Measurements from ENCODE around the gene LRRC27. TPM values are rescaled to one million over a fixed set of nuclear protein-coding genes. Genes with fewer than 3 reads are reported as not detected.
"Not testable (repeated sequence)": the region's sequence is repeated elsewhere in the genome, so short reads cannot be mapped to it uniquely, and the experiment has no call there.

The LRRC27 gene
- 10 to 100 TPM; 19.9 to 32.5 (median 26.5) TPM for polyA plus RNA-seq (ENCODE audit: insufficient read length in 4 of 4)

DNA sequence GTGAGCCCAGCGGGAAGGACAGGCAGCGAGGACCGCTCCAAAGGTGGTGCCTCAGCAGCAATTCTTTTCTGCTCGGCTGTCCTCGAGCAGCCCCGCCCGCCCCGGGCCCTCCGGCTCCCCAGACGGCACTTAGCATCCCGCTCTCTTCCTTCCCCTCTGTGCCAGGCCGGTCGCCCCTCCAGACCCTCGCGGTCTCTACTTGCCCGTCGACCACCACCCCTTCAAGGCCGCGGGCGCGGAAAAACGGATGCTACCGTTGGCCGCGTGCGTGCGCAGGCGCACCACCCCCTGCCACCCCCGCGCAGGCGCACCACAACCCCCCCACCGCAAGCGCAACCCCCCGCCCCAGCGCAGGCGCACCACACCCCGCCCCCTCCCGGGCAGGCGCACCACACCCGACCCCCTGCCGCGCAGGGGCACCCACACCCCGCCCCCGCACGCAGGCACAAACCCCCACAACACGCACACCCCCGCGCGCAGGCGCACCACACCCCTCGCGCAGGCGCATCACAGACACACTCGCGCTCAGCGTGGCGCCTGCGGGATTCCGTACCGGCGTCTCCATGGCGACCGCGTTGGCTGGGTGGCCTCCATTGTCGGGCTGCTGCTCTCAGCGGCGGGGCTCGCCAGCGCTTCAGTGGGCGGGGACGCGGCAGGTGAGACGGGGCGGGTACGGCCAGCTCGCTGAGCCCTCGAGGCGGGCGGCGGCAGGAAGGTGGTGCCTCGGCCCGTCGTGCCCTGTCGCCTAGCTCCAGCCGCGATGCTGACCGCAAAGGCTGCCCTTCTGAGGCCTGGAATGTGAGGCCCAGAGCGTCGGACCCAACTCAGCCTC is at the start of gene LRRC27:
TSS of gene LRRC27 (plus strand) at position 593 of the 832 bp plus-strand sequence. CDS start 1,332 bp downstream, outside the sequence.
- DNase-seq (ENCODE audit: low read depth in 4 of 4, low spot score in 2 of 4), result peak; percentile 79 to 99 (median 94)

DNA sequence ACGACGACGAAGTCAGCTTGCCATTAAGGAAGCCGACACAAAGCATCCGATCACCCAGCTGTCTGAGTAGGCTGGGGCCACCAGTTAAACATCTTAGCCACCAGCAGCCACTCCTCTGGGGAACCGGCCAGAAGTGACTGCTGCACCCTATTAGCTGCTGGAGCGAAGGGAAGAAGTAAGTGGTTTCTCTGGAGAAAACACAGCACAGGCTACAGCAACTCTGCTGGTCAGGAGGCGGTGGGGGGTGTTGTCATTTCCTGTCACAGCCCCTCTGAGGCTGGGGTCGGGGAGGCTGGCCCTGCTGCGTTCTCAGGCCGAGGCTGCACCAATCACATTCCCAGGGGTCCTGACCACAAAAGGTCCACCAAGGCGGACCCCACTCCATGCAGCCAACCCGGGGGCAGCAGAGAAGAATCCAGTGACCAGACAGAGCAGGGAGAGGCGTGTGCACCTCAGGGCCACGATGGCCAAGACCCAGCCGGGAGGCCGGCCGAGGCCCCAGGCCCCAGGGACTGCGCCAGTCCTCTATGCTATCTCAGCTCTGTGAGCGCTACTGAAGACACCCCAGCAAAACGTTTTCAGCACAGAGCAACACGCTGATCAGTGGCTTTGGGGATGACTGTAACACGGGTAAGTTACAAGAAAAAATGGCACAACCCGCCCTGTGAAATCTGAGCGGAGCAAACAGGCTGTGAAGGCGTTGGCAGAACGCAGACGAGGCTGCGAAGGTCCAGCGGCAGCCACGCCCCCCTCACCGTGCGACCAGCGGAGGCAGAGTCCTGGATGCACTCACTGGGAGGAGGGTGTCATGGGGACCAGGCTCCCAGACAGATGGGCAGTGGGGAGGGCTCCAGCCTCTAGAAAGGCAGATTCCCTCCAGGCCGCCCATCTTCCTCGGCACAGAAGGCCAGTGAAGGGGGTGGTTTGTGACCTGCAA is 49.1 kb upstream of the LRRC27 start:
- DNase-seq (ENCODE audit: low read depth in 4 of 4, low spot score in 2 of 4), result no peak

DNA sequence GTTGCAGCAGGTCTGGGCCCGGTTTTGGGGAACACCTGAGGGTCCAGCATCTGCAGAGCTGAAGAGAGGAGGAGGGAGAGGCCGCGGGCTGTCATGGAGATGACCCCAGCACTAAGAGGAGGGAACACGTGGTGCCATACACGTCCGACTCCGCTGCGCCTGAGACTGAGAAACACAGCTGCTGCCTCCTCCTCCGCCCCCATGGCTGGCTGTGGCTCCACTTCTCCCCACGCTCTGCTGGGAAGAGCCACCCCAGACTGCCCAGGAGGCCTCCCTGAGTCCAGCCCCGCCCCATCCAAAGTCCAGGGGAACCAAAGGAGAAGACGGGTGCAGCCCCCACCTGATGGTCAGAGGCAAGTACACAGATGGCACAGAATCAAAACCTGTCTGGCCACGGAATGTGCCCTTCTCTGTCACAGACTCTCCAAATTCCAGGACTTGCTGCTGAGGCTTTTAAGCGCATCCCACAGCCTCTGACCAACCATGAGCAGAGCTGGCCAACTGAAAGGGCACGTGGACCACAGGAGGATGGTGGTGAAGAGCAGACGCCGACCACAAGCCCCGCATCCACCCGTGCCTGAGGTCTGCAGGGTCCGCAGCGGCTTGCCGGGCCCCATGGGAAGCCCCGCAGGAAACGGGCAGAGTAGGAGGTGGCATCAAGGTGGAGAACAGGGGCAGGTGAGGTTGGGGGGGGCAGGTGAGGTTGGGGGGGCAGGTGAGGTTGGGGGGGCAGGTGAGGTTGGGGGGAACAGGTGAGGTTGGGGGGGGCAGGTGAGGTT is 48.2 kb upstream of the LRRC27 start:
- no peak for DNase-seq (ENCODE audit: low read depth in 4 of 4, low spot score in 2 of 4)

DNA sequence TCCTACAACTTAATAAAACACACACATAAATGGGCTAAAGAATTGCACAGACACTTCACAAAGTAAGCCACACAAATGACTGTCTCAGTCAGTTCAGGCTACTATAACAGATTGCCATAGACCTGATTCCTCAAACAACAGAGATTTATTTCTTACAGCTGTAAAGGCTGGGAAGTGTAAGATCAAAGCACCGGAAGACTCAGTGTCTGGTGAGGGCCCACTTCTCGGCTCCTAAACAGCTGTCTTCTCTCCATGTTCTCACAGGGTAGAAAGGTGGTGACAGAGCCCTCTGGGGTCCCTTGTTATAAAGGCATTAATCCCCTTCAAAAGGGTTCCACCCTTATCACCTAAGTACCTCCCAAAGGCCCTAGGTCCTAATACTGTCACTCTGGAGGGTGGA is 42.6 kb upstream of the LRRC27 start:
- DNase-seq (ENCODE audit: low read depth in 4 of 4, low spot score in 2 of 4), result no peak

DNA sequence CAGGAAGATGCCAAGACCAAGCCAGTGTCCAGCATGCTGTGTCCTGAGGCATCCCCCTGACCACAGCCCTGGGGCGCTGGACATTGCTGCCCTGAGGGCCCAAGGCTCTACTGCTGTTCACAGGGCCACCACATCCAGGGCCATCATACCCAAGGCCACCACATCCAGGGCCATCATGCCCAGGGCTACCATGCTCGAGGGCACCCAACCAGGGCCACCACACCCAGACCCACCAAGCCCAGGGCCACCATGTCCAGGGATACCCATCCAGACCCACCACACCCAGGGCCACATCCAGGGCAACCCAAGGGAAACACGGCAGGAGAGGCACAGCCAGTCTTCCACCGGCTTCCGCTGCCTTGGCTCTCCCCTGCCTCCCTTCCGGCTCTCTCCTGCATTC is 41.4 kb upstream of the LRRC27 start:
- DNase-seq (ENCODE audit: low read depth in 4 of 4, low spot score in 2 of 4), result no peak

DNA sequence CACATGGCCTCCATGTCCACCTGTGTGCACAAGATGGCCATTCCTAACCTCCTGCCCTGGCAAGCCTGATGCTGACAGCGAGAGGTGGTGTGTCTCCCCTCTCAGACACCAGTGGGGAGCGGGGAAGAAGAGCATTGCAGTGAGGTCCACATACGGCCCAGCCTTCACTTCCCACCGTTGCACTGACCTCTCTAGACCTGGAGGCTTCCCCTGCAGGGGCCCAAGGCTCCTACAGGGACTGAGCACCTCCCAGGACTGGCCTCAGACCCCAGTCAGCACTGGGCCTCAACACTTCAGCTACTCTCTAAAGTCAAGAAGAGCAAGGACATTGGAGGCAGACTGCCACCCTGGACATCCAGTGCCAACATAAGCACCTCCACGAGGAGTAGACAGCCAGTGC is 40.2 kb upstream of the LRRC27 start:
- DNase-seq (ENCODE audit: low read depth in 4 of 4, low spot score in 2 of 4), result no peak

DNA sequence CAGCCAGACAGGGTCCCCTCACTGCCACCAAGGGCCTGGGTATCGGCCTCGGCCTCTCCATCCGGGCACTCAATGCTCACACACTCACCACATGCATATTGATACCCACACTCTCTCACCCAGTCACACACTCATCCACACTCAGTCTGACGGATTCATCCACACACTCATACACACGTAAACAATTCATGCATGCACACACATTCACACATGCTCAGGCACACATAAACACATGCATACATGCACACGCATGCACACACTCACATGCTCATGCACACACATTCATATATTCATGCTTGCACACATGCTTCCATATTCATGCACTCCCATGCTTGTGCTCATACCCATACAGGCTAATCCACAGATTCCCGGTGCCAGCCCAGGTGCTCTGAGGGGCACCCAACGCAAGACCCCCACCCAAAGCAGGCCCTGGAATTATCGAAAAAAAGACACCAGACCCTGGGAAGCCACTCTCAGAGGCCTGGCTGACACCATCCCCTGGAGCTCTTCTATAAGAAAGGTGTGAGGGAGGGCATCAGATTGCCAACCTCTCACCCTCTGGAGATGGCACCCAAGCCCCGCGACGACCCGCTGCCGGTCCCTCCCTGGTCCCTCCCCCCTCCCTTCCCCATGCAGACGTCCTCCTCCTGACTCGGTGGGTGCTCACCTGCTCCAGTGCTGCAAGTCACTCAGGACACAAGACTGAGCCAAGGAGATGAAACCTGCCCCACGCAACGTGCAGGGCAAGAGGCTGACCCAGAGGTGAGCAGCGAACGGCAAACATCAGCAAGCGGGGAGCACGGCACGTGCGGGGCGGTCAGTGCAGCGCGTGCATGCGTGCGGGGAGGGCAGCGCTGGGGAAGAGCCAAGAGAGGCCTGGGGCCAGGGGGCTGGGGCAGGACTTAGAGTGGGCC is 39.4 kb upstream of the LRRC27 start:
- DNase-seq (ENCODE audit: low read depth in 4 of 4, low spot score in 2 of 4), result no peak

DNA sequence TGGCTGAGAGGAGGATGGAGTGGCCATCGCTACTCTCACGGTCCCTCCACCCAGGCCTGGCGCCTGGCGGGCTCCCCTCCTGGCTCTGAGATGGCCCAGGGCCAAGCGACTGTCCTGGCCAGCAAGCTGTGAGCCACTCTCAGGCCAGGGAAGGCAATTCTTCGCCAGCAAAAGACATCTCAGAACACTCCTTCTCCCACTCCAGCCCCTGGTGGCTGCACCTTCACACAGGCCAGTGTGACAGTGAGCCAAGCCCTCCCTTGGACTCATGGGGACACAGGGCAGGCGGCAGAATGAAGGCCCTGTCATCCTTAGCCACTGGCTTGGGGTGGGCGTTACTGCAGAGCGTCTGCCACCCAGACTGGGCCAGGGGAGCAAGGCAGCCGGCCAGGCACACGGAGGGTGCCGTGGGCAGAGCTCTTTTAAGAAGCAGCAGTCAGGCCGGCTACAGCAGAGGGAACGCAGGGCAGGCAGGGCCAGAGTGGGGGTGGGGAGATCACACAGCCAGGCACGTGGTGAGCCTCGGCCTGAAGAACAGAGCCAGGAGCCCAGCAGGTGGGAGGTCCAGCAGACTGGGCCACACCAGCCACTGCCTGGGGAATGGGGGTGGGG is 38.7 kb upstream of the LRRC27 start:
- no peak for DNase-seq (ENCODE audit: low read depth in 4 of 4, low spot score in 2 of 4)

DNA sequence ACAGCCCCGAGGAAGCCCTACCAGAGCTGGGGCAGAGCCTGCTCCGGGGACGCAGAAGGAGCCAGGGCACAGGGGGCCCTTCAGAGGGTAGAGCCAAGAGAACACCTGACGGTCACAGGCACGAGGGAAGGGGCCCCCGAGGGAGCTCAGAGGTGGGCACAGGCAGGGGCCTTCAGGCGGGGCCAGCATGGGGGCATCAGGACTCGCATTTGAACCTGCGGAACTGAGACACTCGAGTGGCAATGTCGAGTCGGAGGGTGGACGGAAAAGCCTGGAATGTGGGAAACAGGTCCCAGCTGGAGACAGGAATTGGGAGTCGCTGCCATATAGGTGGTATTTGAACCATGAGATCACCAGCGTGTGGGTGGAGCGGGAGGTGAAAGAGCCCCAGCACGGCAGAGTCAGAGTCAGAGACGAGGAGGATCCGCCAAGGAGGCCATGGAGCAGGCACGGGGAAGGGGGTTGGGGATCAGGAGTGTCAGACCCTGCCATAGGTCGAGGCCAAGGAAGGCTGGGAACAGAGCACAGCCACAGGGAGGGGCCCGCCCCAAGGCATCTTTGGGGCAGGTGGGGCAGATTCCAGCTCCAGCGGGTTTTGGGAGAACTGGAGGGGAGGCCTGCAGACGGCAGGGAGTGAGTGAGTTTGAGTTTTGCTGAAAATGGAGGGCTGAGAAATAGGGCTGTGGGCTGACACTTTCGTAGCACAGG is 38.0 kb upstream of the LRRC27 start:
- no peak for DNase-seq (ENCODE audit: low read depth in 4 of 4, low spot score in 2 of 4)

DNA sequence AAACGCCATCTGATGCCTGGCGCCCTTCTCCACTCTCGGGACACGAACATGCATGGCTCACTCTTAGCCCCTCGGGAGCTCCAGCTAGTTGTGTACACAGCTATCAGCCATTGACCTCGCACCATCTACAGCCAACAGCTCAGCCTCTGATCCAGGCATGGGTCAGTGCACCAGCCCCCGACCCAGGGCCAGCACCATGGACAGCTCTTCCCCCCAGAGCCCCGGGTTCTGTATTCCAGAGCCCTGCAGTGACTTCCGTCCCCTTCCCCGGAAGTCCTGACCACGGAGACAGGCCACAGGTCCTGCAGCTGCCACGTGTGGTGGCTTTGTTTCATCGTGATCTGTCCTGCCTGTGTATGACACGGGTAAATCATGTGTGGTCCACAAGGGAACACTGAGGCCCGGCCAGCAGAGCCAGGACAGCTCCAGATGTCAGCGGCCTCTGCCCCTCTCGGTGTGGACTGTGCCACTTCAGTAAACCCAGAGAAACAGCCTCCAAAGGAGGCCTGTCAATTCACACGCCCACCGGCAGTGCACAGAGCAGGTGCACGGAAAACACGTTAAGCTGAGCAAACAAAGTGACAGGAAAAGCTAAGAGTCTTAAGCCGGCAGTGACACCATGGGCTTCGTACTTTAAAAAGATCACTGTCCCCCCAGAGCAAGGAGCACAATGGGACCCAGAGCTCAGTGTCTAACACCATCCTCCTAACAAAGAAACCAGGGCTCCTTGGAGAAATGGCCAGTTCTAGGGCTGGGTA is 37.3 kb upstream of the LRRC27 start:
- DNase-seq (ENCODE audit: low read depth in 4 of 4, low spot score in 2 of 4), result no peak

DNA sequence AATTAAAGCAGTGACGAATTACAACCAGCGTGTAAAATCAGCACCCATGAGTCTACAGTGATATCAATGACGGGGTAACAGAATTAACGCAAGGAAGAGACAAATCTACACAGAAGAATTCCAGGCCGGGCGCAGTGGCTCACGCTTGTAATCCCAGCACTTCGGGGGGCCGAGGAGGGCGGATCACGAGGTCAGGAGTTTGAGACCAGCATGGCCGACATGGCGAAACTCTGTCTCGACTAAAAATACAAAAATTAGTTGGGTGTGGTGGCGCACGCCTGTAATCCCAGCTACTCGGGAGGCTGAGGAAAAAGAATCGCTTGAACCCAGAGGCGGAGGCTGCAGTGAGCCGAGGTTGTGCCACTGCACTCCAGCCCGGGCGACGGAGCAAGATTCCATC is 36.5 kb upstream of the LRRC27 start:
- DNase-seq (ENCODE audit: low read depth in 4 of 4, low spot score in 2 of 4), result not testable (repeated sequence)

DNA sequence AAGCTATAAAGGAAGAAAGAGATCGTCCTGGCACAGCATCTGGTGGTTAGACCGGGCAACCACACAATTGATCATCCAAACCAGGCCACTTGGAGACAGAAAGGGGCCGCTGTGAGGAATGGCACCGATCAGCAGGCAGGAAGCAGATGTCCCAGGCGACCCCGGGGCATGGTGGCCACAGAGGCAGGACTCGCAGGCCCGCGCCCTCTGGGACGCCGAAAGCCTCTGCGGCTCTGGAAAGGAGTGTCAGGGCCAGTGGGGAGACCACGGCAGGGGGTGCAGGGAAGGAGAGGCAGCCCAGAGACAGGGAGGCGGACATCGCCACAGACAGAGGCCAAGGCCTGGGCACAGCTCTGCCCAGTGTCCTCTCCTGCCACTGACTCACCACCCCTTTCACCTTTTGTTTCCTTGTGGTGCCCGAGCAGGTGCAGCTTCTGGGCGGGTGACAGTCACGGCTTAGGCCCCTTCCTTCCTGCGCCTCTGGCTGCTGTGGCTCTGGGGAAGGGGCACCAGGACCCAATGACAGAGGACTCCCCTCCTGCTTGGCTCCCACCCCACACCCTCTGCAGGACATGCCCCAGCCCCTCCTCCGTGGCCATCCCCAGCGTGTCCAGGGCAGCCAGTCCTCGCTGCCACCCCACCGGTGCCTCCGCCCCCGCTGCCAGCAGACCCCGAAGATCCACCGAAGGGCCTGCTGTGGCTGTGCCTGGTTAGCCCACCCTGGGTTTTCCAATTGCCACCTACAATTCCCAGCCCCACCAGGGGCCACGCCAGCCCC is 35.1 kb upstream of the LRRC27 start:
- DNase-seq (ENCODE audit: low read depth in 4 of 4, low spot score in 2 of 4), result no peak

DNA sequence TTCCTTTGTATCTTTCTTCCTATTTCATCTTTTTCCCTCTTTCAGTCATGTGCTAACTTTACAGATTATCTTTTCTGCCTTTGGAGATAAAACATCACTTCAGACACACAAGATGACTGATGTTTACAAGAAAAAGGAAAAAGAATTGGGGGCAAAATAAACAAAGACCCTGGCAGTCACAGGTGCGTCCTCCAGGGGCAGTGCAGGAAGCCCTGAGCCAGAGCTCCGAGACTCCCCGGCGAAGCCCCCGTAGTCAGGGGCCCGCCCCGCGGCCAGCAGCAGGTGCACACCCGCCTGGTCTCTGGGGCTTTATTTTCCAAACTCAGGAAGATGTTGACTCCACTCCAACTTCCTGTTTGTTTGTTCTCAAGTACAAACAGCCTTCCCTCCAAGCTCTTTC is 34.5 kb upstream of the LRRC27 start:
- no peak for DNase-seq (ENCODE audit: low read depth in 4 of 4, low spot score in 2 of 4)

DNA sequence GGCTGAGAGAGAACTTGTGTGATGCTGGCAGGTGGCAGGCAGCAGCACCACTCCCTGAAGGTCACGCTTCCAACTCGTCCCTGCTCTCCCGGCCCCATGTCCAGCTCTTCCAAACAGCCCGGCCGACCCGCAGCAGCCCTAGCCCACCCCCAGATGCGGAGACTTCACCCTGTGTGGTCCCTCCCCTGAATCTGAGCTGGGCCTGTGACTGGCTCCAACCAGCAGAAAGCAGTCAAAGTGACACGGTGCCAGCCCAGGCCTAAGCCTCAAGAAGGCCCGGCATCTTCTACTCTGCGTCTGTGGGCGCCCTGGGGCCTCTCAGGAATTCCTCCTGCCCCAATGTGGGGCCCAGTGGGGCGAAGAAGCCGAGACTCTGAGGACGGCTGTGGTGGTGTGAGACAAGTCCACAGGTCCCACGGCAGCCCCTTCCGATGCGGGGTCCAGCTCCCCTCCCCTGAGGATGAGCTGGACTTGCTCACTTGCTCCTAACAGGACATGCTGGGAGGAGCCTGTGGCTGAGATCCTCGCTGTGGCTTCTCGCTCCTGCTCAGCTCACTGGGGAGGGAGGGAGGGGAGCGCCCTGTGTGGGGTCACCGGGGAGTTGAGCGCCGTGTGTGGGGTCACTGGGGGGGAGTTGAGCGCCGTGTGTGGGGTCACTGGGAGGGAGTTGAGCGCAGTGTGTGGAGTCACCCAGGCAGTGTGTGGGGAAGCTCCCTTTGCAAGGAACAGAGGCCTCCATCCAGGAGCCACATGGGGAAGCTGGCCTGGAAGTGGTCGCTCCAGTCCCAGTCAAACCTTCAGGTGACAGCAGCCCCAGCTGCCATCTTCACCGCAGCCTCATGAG is 33.7 kb upstream of the LRRC27 start:
- DNase-seq (ENCODE audit: low read depth in 4 of 4, low spot score in 2 of 4), result no peak

DNA sequence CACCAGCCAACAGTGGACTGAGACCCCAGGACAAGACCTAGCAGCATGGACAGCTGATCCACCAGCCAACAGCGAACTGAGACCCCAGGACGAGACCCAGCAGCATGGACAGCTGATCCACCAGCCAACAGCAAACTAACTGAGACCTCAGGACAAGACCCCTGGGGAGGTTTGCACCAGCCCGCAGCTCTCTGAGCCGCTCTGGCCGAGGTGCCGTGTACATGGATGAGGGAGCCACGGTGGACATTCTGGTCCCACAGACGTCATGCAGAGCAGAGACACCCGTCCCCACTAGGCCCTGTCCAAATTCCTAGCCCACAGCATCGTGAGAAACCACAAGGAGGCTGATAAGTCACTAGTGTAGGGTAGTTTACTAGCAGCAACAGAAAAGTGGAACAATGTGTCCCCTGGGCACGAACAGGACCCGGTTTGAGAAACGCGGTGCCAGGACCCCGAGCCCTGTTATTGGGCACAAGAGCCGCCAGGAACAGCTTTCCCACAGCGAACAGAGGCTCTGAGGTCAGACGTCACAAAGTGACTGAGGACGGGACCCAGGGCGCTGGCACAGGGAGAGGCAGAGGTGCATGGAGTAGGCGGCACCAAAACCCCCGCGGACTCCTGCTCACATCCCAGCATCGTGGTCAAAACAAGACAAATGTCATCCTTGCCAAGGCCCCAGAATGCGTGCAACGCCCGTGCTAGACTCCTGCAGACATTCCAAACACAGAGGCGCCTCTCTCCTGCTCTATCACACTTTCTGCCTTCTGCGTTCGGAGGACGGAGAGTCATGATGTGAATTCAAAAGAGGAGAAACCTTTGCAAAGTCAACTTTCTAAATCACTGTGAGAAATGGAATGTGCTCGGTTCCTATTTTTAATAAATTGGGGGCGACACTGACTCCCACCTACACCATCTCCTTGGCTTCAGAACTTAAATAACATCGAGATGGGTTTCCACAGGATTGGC is 32.3 kb upstream of the LRRC27 start:
- DNase-seq (ENCODE audit: low read depth in 4 of 4, low spot score in 2 of 4), result no peak

Data from left renal cortex interstitium (tissue), 4 donors.